HG03045 (cell line): Measurements from ENCODE around the gene PIGH.

ENCODE experiments used
- ATAC-seq: cut with Tn5 transposase; IDR thresholded peaks from one replicate; pipeline ENCODE4 v1.9.1; 2021; ENCODE audit warnings: mild to moderate bottlenecking, moderate library complexity; ENCODE audit not compliant: unreplicated experiment

The PIGH gene

GRCh38 chr14:67576216-67576955 is 23.7 kb downstream of the PIGH start:
- no peak for ATAC-seq

DNA sequence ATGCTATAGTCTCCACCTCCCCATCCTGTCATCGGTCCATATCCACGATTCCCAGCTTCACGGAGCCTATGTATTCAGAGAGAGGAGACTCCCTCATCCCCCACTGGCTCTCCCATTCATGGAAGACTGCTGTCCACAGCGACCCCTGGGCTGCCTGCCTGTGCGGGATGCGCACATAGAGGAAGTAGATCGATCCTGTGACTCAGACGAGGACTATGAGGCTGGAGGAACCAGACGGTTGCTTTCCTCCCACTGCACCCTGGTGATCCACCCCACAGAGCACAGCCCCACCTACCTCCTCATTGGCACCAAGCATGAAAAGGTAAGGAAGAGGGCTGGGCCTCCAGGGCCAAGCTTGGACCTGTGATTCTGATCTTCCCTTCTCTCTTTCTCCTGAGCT is 24.4 kb downstream of the PIGH start:
- no peak for ATAC-seq

GRCh38 chr14:67574806-67575205 is 25.3 kb downstream of the PIGH start:
- ATAC-seq: no peak

DNA sequence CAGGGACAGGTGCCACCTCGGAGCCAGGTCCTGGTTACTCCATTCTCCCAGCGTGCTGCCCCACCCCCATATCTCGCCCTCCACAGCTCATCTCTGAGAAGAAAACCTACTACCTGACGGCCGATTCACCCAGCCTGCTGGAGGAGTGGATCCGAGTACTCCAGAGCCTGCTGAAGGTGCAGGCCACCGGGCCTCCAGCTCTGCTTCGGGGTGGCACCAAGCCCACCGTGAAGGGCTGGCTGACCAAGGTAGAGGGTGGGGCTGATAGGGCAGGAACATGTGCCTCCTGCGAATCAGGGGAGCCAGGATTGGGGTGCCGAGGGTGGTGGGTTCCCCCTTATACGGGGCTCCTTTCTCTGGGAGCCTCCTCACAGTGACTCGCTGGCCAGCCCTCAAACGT is 25.9 kb downstream of the PIGH start:
- ATAC-seq: no peak

- no peak for ATAC-seq
These were observed 26.6 kb downstream of the PIGH start for GRCh38 chr14:67573228-67574010.

DNA sequence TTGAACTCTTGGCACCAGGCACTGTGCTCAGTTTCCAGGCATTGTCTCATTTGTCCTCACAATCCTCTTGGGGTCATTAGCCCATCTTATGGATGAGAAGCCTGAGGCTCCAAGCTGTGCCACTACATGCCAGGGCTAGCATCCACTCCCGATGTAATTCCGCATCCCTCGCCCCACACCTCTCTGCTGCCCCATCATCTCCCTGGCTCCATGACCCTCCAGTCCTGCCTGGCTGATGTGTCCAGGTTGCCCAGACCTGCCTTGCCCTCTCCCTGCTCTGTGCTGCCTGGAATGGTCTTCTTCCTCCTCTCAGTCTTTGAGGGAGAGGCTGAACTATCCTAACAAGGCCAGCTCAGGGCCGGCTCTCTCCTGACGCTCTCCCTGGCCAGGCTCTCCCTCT is 27.5 kb downstream of the PIGH start:
- no peak for ATAC-seq

- ATAC-seq: no peak
These were observed 28.1 kb downstream of the PIGH start for GRCh38 chr14:67571991-67572323.

GRCh38 chr14:67571275-67571990 is 28.6 kb downstream of the PIGH start:
- ATAC-seq: no peak

- no peak for ATAC-seq
These were observed 29.6 kb downstream of the PIGH start for GRCh38 chr14:67570453-67570852.

GRCh38 chr14:67569651-67570290 is 30.3 kb downstream of the PIGH start:
- no peak for ATAC-seq

GRCh38 chr14:67569011-67569650 is 30.9 kb downstream of the PIGH start:
- ATAC-seq: no peak

DNA sequence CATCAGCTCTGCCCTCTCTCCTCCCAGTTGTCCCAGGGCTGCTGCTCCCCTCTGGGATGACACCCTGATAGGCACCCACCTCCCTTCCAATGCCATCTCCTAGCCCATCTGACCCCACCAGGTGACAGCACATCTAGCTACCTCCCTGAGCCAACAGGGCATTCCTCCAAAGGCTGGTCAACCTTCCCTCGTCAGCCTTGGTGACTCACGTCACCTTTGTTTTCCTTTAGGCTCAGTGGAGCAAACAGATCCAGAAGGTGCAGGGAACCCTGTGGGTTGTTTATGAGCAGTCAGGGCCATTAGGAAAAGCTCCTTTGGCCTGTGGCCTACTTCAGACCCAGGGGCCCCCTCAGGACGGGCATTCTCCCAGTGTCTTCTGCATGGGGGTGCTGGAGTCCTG is 32.4 kb downstream of the PIGH start:
- ATAC-seq: no peak

GRCh38 chr14:67566908-67567307 is 33.2 kb downstream of the PIGH start:
- no peak for ATAC-seq

- ATAC-seq: no peak
These were observed 35.8 kb downstream of the PIGH start for GRCh38 chr14:67564236-67564635.

- ATAC-seq: no peak
These were observed 37.3 kb downstream of the PIGH start for GRCh38 chr14:67562776-67563150.

- ATAC-seq: no peak
These were observed 37.9 kb downstream of the PIGH start for GRCh38 chr14:67562025-67562775.

DNA sequence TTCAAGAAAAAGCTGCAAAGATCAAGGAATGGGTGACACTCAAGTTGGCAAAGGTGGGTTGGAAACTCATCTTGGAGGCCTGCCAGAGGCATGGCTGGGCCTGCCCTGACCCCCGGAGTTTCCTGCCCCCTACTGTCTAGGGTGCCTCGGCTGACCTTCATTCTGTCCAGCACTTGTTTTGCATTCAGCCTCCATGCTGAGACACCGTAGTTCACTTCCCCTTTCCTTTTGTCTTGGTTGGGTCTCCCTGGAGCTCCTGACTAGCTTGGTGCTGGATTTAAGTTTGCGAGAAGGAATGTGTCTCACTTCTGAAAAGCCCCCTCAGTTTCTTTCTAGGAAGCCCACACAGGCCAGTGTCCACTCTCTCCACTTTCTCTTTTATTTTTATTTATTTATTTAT is 40.4 kb downstream of the PIGH start:
- ATAC-seq: no peak

DNA sequence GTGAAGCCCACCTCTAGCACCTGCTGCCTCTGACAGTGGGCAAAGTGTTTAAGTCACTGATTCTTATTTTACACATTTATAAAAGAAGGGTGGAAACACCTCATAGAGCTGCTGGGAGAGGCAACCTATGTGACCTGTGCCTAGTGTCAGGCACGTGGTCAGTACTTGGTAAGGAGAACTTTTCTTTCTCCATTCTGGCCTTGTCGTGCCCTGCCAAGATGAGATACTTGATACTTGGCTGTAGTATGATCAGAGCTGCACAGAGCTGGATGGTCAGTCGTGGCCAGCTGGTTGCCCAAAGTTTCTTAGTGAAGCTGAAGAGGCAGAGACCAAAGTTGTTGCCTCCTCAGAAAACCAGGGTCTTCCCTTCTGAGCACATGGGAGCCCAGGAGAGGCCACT is 42.4 kb downstream of the PIGH start:
- ATAC-seq: no peak

- no peak for ATAC-seq
These were observed 43.0 kb downstream of the PIGH start for GRCh38 chr14:67557118-67557517.

DNA sequence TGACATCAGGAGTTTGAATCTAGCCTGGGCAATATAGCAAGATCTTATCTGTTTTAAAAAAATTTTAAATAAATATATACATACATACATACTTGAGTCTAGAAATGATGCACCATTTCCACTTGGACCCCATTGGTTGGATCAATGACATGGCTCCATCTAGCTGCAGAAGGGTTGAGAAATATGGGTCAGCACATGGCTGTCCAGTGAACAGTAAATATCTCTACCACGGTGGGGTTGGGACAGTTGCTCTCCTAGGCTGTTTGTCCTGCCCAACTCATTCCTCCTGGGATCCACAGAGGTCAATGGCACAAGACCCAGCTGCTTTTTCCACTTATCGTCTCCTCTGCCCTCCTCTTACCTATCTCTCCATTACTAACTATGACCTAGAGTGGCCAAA is 43.4 kb downstream of the PIGH start:
- ATAC-seq: no peak
